Muscle of leg (tissue), 11 donors: ENCODE results near the gene AFF1. TPM values are rescaled to one million over a fixed set of nuclear protein-coding genes. Genes with fewer than 3 reads are reported as not detected.

Experiments used
- DNase-seq: peaks from one replicate; pipeline ENCODE4 v3.0.0; 2013
- H3K27ac ChIP-seq: one replicate; pipeline ENCODE4 v1.5.1; 2013; ENCODE audit warnings: mild to moderate bottlenecking, low read length, control low read depth
- H3K27me3 ChIP-seq: one replicate; pipeline ENCODE4 v1.6.1; 2013; ENCODE audit warnings: low read length; ENCODE audit not compliant: control insufficient read depth, insufficient read depth
- H3K36me3 ChIP-seq: one replicate; pipeline ENCODE4 v1.6.1; 2013; ENCODE audit warnings: low read length; ENCODE audit not compliant: control insufficient read depth, insufficient read depth
- H3K4me1 ChIP-seq: one replicate; pipeline ENCODE4 v1.6.1; 2013; ENCODE audit warnings: low read length; ENCODE audit not compliant: control insufficient read depth, insufficient read depth
- H3K4me3 ChIP-seq: one replicate; pipeline ENCODE4 v1.5.1; 2013; ENCODE audit warnings: low read length, control low read depth
- H3K9me3 ChIP-seq: replicated peaks from 2 replicates; pipeline ENCODE4 v1.6.1; 2013; ENCODE audit warnings: low read depth, low read length; ENCODE audit not compliant: control insufficient read depth
- WGBS: methylation state at CpG from one replicate; pipeline ENCODE4 v1.1.5; 2013; ENCODE audit warnings: missing lambda C conversion rate; ENCODE audit not compliant: insufficient coverage; 5-methylcytosine and 5-hydroxymethylcytosine counted together
- polyA plus RNA-seq, 8 donors: library from polyadenylated mRNA; unstranded; fragments of 120-200 nt; gene quantifications; one replicate each; pipeline versions ENCODE4 v1.2.1 to v1.2.3, GENCODE V29; 2013; ENCODE audit warnings: inconsistent platforms in 1 of 8, low replicate concordance in 1 of 8; ENCODE audit not compliant: insufficient read length in 8 of 8, insufficient read depth in 1 of 8
- total RNA-seq: library from RNA; stranded (reverse); fragments of 120-200 nt; gene quantifications from one replicate; pipeline ENCODE4 v1.2.4, GENCODE V29; 2013

AFF1 gene
- total and polyA plus RNA-seq, 9 donors = 12.2 to 19.6 (median 15.5) TPM

DNA sequence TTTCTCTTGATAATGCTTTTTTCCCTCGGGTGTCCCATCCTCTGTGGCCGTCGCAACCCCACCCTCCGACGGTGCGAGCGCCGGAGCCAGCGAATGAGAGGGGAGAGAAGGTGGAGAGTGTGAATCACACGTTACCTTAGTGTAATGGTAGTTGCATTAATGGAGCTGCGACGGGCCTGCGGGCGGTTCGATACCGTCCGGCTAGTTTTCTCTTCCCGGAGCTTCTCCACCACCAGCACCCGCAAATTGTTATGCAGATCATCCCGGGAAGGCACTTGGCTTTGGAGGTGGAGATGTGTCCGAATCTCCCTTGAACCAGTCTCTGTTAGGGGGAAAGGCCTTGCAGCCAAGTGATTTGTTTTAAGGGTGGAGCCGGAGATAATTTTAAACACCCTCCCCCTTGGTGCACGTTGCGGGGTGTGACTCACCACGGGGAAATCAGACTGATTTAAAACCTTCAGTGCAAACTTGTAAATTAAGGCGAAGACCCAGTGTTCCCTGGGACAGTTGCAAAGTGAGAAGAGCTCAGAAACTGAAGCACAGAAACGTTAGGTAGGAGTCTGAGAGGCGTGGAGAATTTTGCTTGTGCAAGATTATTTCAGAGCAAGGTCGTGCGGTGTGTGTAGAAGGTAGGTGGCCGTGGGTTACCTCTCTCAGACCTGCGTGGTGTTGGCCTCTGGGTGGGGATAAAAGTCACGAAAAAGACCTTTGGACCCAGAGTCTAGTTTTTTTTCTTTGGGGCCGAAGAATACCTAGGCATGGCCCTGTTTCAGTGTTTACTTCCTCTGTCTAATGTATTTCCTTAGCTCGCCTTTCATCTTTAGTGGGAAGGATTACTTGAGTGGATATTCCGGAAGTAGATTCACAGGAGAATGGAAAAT lies 1.3 kb downstream of the AFF1 start:
- no peaks in the 10 kb centered on the region for H3K36me3 ChIP-seq
- WGBS = 21% methylated on average over 8 of the region's 36 CpGs
- H3K27ac ChIP-seq = peak overlapping the region; percentile 53
- H3K27me3 ChIP-seq = peaks cover 15% of the 10 kb centered on the region
- peak; percentile 28 for DNase-seq
- H3K9me3 ChIP-seq = no peaks in the 10 kb centered on the region
- H3K4me1 ChIP-seq = peaks cover 17% of the 10 kb centered on the region
- H3K4me3 ChIP-seq = peak overlapping the region; percentile 71

DNA sequence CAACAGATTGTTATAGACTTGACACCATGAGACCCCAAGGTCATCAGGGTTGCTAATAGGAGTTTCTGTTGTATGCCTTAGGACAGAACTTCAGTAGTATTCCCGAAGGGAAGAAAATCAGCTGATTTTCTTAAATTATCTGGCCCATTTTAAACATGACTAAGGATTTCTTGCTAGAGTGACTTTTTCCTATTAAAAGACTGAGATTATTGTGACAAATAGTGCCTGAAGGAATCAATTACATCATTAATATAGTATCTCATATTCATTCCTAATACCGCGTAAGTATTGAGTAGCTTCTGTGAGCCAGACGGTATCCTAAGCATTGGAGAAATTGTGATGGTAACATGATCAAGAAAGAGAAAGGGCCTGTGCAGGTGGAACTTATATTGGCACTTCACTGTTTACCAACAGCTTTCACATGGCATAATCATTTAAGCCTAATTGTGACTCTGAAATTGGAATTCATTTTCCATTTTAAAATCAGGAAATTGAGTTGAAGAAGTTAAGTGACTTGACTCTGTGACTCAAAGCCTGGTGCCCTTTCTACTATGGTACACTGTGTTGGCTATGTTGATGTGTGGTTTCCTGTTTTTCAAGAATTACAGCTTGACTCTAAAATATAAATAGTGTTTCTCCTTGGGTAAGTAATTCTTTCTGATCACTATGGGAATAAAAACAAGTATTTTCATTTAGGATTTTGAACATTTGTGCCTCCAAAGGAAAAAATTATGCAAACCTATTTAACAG lies 4.1 kb downstream of the AFF1 start:
- no CpG with 5 or more reads among the region's 4 CpGs for WGBS
- peaks cover 15% of the 10 kb centered on the region for H3K27me3 ChIP-seq
- H3K4me1 ChIP-seq = peaks cover 17% of the 10 kb centered on the region
- H3K27ac ChIP-seq = no peak overlapping the region
- peak; percentile 36 for DNase-seq
- no peak overlapping the region for H3K4me3 ChIP-seq
- no peaks in the 10 kb centered on the region for H3K9me3 ChIP-seq
- H3K36me3 ChIP-seq = no peaks in the 10 kb centered on the region

GRCh38 chr4:86939729-86940575 lies 5.1 kb downstream of the AFF1 start:
- Histone ChIP-seq H3K4me1 (peaks cover 14% of the 10 kb centered on the region), H3K27ac (no peak overlapping the region), H3K36me3 (no peaks in the 10 kb centered on the region), H3K4me3 (no peak overlapping the region), H3K27me3 (peaks cover 15% of the 10 kb centered on the region), H3K9me3 (no peaks in the 10 kb centered on the region)
- WGBS = 67% methylated on average over 5 of the region's 8 CpGs
- no peak for DNase-seq

GRCh38 chr4:86940920-86941460 lies 6.2 kb downstream of the AFF1 start:
- no peaks in the 10 kb centered on the region for H3K9me3 ChIP-seq
- no peak overlapping the region for H3K27ac ChIP-seq
- no peak overlapping the region for H3K4me3 ChIP-seq
- no peaks in the 10 kb centered on the region for H3K36me3 ChIP-seq
- H3K27me3 ChIP-seq = peaks cover 4% of the 10 kb centered on the region
- 86% methylated on average over 12 of the region's 15 CpGs for WGBS
- peaks cover 4% of the 10 kb centered on the region for H3K4me1 ChIP-seq
- DNase-seq = no peak

GRCh38 chr4:86942185-86942666 lies 7.4 kb downstream of the AFF1 start:
- 80% methylated on average over 1 of the region's 1 CpG for WGBS
- Histone ChIP-seq H3K27ac (no peak overlapping the region), H3K4me1 (no peaks in the 10 kb centered on the region), H3K27me3 (no peaks in the 10 kb centered on the region), H3K4me3 (no peak overlapping the region), H3K9me3 (no peaks in the 10 kb centered on the region), H3K36me3 (no peaks in the 10 kb centered on the region)
- no peak for DNase-seq

DNA sequence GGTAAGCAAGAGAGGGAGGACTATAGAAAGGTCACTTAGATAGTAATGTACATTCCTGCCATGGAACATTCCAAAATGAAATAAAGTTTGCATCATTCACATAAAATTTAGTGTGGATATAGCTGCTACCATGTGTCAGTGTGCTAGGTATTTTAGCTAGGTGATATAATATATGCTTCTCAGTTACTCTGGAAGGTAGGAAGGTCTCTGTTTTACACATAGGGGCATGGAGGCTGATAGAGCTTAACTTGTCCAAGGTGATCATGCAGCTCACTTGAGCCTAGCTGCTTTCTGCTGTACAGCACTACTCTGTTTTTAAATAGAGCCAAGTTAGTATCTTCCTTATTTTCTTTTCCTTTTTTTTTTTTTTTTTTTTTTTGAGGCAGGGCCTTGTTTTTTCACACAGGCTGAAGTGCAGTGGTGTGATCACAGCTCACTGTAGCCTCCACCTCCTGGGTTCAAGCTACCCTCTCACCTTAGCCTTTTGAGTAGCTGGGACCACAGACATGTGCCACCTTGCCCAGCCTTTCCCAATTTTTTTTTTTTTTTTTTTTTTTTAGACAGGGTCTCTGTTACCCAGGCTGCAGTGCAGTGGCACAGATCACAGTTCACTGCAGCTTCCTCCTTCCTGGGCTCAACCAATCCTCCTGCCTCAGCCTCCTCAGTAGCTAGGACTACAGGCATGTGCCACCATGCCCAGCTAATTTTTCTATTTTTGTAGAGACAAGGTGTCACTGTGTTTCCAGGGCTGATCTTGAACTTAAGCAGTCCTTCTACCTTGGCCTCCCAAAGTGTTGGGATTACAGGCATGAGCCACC lies 10.4 kb downstream of the AFF1 start:
- H3K9me3 ChIP-seq = no peaks in the 10 kb centered on the region
- H3K4me1 ChIP-seq = no peaks in the 10 kb centered on the region
- no peak overlapping the region for H3K27ac ChIP-seq
- H3K27me3 ChIP-seq = no peaks in the 10 kb centered on the region
- H3K36me3 ChIP-seq = no peaks in the 10 kb centered on the region
- DNase-seq = no peak
- no peak overlapping the region for H3K4me3 ChIP-seq

DNA sequence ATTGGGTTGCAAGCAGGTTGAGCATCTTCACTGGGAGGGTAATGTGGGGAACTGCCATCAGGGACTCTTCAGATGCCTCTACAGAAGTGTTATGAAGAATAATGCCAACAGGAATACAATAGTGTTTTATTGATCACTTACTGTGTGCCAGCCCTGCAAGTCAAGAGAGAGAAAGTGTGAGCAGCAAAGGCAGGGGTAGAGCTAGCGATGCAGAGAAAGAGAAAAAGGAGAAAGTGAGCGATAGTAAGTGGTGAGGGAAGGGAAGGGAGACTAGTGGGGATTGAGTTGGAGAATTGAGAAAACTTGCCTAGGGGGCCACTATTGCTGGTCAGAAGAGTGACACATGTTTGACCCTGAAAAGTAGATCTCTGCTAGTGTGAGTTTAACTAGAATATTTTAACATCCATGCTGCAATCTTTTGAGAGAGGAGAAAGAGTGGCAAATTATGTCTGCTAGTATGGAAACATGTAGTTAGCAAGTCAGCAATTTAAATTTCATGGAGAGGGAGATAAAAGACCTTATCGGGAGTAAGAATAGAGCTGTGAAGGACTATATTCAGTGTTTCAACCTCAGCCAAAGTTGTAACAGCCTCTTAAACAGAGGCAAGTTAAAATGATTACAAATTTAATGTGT lies 12.2 kb downstream of the AFF1 start:
- Histone ChIP-seq H3K4me1 (no peaks in the 10 kb centered on the region), H3K27ac (no peak overlapping the region), H3K9me3 (no peaks in the 10 kb centered on the region), H3K27me3 (no peaks in the 10 kb centered on the region), H3K36me3 (no peaks in the 10 kb centered on the region), H3K4me3 (no peak overlapping the region)
- DNase-seq = no peak
- WGBS = 88% methylated on average over 2 of the region's 3 CpGs

- no CpG with 5 or more reads among the region's 1 CpG for WGBS
- no peak overlapping the region for H3K27ac ChIP-seq
Measured at GRCh38 chr4:86947501-86948120, 12.8 kb downstream of the AFF1 start.

More at GRCh38 chr4:86947501-86948120, 12.8 kb downstream of the AFF1 start:
- H3K4me1 ChIP-seq = no peaks in the 10 kb centered on the region
- no peaks in the 10 kb centered on the region for H3K27me3 ChIP-seq
- DNase-seq = no peak
- no peak overlapping the region for H3K4me3 ChIP-seq
- H3K9me3 ChIP-seq = no peaks in the 10 kb centered on the region
- H3K36me3 ChIP-seq = no peaks in the 10 kb centered on the region
